IPS-NIHi11 (cell line): ENCODE results near the gene PAOX.
"Not testable (repeated sequence)": the region's sequence is repeated elsewhere in the genome, so short reads cannot be mapped to it uniquely, and the experiment has no call there.

Source experiments
- DNase-seq: peaks from one replicate; pipeline ENCODE4 v3.0.0; 2012; ENCODE audit warnings: mixed read lengths, low spot score

The PAOX gene

GRCh38 chr10:133385214-133385613 is 6.2 kb downstream of the PAOX start:
- no peak for DNase-seq

DNA sequence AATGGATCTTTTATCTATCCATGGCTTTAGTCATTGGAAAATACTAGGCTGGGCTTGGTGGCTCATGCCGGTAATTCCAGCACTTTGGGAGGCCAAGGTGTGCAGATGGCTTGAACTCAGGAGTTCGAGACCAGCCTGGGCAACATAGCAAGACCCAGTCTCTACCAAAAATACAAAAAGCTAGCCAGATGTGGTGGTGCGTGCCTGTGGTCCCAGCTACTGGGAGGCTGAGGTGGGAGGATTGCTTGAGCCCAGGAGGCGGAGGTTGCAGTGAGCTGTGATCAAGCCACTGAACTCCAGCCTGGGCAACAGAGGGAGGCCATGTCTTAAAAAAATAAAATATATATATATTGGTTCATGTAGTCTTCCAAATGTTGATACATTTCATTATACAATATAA is 7.9 kb downstream of the PAOX start:
- DNase-seq: not testable (repeated sequence)

DNA sequence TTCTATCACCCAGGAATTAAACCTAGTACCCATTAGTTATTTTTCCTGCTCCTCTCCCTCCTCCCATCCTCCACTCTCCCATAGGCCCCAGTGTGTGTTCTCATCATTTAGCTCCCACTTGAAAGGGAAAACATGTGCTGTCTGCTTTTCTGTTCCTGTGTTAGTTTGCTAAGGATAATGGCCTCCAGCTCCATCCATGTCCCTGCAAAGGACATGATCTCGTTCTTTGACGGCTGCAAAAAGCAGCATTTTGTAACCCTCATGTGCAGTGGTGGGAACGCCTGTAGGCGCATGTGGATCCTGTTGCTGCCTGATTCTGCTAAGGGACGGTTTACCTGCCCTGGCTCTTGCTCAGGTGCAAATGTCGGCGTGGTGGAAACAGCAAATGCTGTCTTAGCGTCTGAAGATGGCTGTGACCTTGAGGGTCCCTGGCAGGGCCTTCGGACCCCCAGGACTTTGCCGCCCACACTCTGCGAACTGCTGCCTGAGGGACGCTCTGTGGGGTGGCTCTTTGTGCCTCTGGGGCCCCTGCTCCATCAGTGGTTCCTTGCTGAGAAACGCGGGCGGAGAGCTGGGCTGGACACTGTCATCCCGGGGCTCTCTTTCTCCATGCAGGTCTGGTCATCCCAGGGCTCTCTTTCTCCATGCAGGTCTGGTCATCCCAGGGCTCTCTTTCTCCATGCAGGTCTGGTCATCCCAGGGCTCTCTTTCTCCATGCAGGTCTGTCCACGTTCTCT is 9.3 kb downstream of the PAOX start:
- DNase-seq: no peak

DNA sequence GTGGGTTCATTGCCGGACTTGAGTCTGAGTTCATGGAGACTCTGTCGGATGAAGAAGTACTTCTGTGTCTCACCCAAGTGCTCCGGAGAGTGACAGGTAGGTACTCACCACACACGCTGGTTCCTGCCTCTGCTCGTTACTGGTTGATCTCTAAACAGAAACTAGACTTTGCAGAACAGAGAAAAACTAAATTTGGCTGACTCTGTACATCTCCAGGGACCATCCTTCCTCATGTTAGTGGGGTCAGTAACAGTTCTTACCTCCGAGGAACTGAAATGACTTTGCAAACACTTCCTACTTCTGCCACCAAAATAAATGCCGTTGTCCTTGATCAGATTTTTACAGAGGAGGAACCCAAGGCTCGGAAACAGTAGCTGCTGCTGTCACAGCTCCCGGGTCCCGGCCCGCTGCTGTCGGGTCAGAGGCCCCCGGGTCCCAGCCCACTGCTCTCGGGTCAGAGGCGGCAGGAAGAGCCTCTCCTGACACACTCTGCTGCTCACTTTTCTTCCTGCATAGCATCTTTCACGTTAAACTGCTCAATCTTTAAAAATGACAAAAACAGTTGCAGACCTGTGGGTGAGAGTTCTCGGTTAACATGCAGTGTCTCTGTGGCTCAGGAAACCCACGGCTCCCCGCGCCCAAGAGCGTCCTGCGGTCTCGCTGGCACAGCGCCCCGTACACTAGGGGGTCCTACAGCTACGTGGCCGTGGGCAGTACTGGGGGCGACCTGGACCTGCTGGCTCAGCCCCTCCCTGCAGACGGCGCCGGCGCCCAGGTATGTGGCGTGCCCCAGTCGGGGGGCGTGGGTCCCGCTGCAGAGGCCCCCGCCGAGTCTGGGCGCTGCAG is 10.1 kb downstream of the PAOX start:
- no peak for DNase-seq

DNA sequence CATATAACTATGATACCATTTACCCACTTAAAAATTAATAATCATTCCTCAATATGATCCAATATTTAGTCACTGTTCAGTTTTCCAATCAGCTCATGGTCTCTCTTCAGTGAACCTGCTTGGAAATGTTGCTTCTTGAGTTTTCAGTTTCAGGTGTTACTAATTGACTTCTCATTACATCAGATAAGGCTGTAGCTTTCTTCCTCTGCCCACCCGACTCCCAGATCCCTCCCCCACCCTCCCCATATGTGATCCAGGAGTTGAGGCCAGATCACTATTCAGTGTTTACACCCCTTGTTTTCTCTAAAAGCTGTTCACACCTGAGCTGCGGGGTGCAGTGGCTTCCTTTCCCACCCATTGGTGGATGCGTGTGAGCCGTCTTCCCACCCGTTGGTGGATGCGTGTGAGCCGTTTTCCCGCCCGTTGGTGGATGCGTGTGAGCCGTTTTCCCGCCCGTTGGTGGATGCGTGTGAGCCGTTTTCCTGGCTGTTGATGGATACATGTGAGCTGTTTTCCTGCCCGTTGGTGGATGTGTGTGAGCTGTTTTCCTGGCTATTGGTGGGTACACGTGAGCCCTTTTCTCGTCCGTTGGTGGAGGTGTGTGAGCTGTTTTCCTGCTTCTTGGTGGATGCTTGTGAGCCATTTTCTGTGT is 11.7 kb downstream of the PAOX start:
- DNase-seq: no peak

DNA sequence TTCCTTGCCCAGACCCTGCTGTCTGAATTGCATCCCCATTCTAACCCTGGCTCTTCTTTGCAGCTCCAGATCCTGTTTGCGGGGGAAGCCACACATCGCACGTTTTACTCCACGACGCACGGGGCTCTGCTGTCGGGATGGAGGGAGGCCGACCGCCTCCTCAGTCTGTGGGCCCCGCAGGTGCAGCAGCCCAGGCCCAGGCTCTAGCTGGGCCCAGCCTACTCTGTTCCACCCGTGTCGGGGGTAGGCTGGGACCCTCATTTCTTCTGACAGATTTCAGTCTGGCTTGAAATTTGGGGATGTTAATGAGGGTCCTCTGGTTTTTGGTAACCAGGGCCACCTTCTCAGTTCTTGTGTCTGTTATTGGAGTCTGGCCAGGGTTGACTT is 12.2 kb downstream of the PAOX start:
- DNase-seq: no peak

DNA sequence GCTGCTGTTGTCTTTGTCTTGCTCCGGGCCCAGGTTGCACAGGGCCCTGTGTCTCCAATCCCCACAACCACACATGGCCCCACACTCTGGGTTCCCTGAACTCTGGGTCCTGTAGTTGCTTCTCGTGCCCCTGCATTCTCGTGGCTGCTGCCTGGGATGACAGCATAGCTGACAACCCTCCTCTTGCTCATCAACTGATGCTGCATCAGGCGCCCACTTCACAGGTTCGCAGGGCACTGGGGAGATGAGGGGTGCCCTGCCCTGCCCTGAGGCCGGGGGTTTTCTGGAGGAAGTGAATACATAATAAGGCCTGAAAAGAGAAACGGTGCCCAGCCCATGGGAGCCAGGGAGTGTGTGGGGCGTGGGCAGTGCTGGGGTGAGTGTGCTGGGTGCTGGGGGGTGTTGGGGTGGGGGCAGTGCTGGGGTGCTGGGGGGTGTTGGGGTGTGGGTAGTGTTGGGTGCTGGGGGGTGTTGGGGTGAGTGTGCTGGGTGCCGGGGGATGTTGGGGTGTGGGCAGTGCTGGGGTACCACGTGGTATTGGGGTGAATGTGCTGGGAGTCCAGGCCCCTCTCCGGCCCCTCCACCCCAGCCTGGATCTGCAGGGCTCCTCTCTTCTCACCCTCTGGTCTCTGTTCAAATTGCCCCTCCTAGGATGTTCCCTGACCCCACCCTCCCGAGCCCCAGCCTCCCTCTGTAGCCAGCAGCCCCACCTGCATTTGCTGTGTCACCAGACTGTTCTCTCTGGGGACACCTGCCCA is 12.9 kb downstream of the PAOX start:
- no peak for DNase-seq

GRCh38 chr10:133393401-133394063 is 14.5 kb downstream of the PAOX start:
- no peak for DNase-seq

DNA sequence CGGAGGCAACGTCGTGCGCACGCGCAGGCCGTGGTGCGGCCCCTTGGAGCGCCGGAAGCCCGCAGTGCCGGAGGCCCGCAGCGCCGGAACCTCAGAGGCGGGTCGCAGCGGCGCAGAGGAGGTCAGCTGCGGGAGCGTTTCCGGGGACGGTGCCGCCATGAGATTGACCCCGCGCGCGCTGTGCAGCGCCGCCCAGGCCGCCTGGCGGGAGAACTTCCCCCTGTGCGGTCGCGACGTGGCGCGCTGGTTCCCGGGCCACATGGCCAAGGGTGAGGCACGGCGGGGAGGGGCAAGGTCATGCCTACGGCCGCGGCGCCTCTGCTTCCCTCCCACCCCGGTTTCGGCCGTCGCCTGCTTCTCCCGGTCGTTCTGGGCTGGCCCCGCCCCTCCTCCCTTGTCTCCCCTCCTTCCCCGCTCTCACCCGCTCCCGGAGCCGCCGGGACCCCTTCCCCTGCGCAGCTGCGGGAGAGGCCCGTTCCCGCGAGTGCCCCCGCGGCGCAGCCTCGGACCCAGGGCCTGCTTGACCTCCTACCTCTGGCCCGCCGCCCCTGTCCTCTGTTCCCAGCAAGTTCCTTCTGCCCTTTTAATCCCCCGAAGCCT is 15.1 kb downstream of the PAOX start, which contains the start of gene MTG1:
Gene MTG1, plus strand, starts transcription at position 94 of the 600 bp plus-strand sequence. Its CDS starts 64 bp downstream, at position 158.
- DNase-seq: peak; percentile 100

DNA sequence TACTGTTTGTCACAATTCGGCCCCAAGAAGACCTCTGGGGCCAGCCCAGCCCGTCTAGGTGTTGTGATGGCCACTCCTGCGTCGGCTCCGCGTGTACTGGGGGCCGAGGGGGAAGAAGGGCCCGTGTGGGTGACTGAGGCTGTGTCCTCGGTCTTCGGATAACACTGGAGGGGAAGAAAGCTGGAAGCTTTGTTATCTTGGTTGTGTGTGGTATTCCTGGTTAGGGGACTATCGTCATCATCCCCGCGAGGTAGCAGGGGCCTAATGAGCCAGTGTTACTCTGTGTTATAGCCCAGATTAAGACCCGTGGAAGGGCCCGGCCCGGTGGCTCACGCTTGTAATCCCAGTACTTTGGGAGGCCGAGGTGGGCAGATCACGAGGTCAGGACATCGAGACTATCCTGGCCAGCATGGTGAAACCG is 15.7 kb downstream of the PAOX start:
- DNase-seq: no peak

- no peak for DNase-seq
These were observed 17.1 kb downstream of the PAOX start for GRCh38 chr10:133396035-133396624.

GRCh38 chr10:133397938-133398337 is 18.9 kb downstream of the PAOX start:
- no peak for DNase-seq

- no peak for DNase-seq
These were observed 20.1 kb downstream of the PAOX start for GRCh38 chr10:133399123-133399601.

- no peak for DNase-seq
These were observed 21.8 kb downstream of the PAOX start for GRCh38 chr10:133400624-133401424.

DNA sequence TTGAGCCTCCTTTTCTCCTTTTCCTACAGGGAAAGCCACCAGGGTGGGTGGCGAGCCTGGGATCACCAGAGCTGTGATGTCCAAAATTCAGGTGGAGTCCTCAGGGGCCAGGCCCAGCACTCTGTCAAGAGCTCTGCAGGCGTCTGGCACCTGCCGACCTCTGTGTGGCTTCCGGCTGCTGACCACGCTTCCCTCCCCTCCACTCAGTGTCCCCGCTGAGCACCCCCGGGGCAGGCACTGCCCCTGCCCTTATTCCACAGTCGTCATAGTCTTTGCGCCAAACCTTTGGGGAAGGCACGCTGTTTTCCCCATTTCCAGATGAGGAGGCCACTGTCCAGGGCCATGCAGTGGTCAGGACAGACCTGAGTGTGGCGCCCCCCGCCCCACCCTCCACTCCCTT is 22.4 kb downstream of the PAOX start:
- no peak for DNase-seq

- DNase-seq: no peak
These were observed 23.1 kb downstream of the PAOX start for GRCh38 chr10:133401981-133402725.

- DNase-seq: no peak
These were observed 24.3 kb downstream of the PAOX start for GRCh38 chr10:133403359-133403758.

DNA sequence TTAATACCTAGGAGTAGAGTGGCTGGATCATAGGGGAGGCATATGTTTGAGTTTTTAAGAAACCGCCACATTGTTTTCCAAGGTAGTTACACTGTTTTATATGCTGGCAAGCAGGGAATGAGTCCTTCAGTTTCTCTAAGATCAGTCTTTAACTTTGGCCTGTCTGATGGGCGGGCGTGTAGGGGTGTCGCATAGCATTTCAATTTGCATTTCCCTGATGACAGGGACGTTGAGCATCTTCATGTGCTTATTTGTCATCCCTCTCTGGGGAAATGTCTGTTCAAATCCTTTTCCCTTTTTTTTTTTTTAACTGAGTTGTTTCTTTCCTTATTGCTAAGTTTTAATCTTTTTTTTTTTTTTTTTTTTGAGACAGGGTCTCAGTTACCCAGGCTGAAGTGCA is 24.7 kb downstream of the PAOX start:
- no peak for DNase-seq

- DNase-seq: no peak
These were observed 26.2 kb downstream of the PAOX start for GRCh38 chr10:133405272-133405671.
